Posterior cingulate gyrus (tissue), 11 donors: ENCODE data around the gene DCAF17.
A peak's percentile ranks its signal among the peaks of the same experiment; 100 is the strongest.

ENCODE experiments used
- DNase-seq, 10 donors: peaks; one replicate each; pipeline versions ENCODE4 v3.0.0 to v3.0.0-alpha.2; 2020 to 2021; ENCODE audit warnings: mixed read lengths in 3 of 10
- intact Hi-C: fragments of 100-400 bp; cut with DNase I; formaldehyde crosslinking; loops from one replicate; pipeline ENCODE4 v1.15.1; 2023

DCAF17 gene

DNA sequence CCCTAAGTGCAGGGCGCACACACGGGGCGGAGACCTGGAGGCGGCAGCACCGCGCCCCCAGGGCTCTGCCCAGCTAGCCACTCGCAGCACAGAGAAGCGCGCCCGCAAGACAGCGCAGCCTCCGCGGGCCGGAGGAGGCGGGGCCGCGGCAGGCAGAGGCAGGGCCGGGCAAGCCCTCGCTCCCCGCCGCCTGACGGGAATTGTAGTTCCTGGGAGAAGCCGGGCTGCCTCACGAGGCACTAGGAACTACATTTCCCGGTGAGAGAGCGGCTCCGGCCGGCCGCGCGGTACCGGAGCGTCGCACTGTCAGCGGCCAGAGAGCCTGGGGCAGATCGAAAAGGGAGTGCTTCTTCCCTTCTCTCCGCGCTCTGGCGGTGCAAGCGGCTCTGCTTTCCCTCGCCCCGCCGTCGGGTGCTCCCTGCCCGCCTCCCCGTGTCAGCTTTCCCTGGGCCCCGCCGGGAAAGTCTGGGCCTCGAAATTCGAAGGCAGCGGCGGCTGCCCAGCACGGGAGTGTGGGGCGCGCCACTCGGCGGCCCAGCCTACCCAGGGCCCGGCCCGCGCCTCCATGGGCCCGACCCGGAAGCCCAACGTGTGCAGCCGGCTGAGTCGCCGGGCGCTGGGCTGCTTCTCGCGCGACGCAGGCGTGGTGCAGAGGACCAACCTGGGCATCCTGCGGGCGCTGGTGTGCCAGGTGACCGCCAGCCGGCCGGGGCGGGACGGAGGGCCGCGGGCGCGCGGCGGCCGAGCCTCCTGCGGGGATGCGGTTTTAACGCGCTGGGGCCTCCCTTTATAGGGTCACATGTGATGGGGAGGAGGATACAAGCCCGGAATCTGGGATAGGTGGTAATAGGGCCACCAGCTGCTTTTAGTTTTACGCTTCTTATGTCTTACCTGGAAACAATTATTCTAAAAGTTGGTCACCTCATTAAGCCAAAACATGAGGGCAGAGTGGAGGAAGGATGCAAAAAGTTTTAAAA is at the start of gene DCAF17:
DCAF17 (plus strand) TSS at position 214 of the 977 bp plus-strand sequence; CDS start at position 566, 352 bp downstream.
- intact Hi-C loops = loop anchor here (1.0 to 5.0 kb wide), 3 partner anchors 89 to 462 kb away; partner anchors contain the start of gene TLK1
- DNase-seq = peak; percentile 93 to 99 (median 96)

- intact Hi-C loops = no loop called here
Observed at GRCh38 chr2:171386627-171387026, 47.4 kb upstream of the DCAF17 start.

DNA sequence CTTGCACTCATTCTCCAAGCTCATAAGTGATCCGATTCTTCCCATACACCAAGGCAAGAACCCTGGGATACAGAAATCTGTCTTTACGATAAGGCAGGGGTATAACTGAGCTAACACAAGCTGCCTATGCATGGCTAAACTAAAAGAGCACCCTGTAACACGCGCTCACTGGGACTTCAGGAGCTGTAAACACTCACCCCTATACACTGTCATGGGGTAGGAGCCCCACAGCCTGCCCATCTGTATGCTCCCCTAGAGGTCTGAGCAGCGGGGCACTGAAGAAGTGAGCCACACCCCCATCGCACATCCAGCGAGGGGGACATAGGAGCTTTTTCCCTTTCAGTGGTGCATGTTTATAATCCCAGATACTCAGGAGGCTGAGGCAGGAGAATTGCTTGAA is 47.0 kb upstream of the DCAF17 start:
- intact Hi-C loops = no loop called here
- no peak for DNase-seq

More at GRCh38 chr2:171386627-171387026, 47.4 kb upstream of the DCAF17 start:
- DNase-seq = no peak

GRCh38 chr2:171389325-171389724 is 44.7 kb upstream of the DCAF17 start:
- no peak for DNase-seq
- intact Hi-C loops = no loop called here

GRCh38 chr2:171389780-171390179 is 44.2 kb upstream of the DCAF17 start:
- intact Hi-C loops = no loop called here
- DNase-seq = no peak

DNA sequence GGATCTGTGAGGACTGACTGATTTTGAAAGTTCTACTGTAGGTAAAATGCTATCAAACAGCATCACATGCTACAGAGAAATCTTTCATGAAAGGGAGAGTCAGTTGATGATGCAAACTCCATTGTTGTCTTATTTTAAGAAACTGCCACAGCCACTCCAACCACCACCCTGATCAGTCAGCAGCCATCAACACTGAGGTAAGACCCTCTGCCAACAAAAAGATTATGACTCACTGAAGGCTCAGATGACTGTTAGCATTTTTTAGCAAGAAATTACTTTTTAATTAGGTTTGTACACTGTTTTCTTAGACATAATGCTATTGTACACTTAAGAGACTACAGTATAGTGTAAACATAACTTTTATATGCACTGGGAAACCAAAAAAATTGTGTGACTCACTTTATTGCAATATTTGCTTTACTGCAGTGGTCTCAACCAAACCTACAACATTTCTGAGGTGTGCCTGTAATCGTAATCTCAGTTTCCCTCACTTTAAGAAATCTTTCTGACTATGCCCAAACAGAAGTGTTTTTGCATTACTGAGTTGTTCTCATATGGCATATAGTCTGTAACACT is 43.0 kb upstream of the DCAF17 start:
- DNase-seq = no peak
- intact Hi-C loops = no loop called here

- intact Hi-C loops = no loop called here
Observed at GRCh38 chr2:171391532-171391931, 42.5 kb upstream of the DCAF17 start.

DNA sequence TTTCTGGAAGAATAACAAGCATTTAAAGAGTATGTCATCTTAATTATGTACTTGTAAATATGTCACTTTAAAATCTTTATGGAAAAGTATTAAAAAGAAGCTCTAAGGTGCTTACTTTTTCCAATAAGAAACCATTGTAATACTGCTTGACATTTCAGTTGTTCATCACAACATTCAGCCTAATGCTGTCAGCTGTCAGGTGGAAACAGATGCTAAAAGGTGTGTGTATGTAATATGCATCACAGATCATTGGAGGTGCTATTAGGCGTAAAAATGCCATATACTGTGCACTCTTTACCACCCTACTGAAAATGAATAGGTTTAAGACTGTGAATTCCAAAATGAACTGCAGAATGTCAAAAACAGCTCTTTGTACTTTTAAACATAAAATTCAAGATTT is 40.5 kb upstream of the DCAF17 start:
- DNase-seq = no peak
- intact Hi-C loops = no loop called here

More at GRCh38 chr2:171391532-171391931, 42.5 kb upstream of the DCAF17 start:
- DNase-seq = no peak

DNA sequence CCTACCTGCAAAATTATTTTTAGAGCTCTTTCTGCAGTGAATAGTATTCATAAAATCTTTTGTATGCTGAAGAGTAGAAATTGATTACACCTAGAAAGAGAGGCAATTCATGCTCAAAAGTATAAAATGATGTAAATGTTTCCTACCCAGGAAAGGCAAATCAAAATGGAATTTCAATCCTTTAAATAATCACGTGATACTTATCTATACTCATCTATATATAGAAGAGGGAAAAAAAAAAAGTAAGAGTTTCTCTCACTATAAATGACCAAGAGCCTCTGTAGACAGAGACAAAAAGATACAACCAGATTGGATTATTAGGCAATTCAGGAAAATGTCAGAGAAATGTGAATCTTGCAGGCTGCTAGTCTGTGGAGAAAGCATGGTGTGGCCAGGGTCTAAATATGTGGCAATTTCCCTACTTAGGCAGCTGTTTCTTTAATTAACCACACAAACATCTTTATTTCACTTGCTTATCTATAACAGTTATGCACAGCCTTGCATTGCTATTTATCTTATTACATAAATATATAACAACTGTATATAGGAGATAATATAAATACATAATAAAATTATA is 39.8 kb upstream of the DCAF17 start:
- DNase-seq = no peak
- intact Hi-C loops = no loop called here

GRCh38 chr2:171399292-171399691 is 34.7 kb upstream of the DCAF17 start:
- DNase-seq = no peak
- intact Hi-C loops = no loop called here

DNA sequence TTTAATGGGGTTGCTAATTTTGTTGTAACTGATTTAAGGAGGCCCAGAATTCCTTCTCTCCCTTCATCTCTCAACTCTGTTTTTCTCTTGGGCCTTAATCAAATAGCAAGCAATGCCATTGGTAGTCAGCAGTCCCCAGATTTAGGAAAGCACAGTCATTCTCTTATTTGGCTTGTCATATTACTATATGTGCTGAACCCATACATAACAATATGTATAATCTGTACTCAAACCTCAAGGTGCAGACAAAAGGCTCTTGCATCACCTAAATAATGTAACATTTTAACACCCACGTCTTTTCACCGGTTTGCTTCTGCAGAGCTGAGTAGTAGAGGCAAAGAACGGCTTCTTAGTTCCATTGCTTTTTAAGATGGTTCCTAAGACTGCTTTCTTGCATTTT is 33.6 kb upstream of the DCAF17 start:
- DNase-seq = no peak
- intact Hi-C loops = no loop called here

- intact Hi-C loops = no loop called here
- DNase-seq = no peak
Observed at GRCh38 chr2:171401947-171402346, 32.1 kb upstream of the DCAF17 start.

DNA sequence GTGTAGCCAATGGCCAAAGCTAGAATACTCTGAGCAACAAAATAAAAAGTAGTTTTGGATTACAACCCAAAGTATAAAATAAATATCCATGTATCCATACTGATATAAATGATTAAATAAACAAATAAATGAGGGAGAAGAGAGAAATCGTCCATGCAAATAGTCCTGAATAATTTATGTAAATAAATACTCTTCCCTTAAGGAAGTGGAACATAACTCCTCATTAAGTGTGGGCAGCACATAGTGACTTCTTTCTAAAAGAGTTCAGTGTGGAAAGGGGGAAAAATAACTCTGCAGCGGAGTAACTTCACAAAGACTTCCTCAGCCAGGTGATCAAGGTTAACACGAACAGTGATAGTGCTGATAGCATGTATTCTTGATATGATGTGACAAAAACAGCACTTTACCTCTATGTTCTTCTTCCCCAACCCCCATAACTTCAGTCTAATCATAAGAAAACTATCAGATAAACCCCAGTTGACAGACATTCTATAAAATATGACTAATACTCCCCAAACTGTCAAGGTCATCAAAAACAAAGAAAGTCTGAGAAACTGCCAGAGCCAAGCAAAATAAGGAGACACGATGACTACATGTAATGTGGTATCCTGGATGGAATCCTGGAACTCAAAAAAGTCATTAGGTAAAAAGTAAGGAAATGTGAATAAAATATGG is 31.0 kb upstream of the DCAF17 start:
- DNase-seq = no peak
- intact Hi-C loops = no loop called here

DNA sequence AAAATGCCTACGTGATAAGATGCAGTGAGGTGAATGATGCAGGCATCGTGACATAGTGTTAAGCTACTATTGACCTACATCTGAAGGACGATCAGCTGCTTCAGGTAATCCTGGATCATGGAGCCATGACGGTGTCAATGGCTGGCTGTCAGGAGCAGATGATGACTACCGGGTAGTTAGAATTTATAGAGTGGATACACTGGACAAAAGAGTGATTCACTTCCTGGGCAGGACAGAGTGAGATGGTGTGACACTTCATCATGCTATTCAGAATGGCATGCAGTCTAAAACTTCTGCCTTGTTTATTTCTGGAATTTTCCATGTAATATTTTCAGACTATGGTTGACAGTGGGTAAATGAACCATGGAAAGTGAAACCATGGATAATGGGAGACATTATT is 29.8 kb upstream of the DCAF17 start:
- intact Hi-C loops = no loop called here
- no peak for DNase-seq

GRCh38 chr2:171404719-171405118 is 29.3 kb upstream of the DCAF17 start:
- no peak for DNase-seq
- intact Hi-C loops = no loop called here

DNA sequence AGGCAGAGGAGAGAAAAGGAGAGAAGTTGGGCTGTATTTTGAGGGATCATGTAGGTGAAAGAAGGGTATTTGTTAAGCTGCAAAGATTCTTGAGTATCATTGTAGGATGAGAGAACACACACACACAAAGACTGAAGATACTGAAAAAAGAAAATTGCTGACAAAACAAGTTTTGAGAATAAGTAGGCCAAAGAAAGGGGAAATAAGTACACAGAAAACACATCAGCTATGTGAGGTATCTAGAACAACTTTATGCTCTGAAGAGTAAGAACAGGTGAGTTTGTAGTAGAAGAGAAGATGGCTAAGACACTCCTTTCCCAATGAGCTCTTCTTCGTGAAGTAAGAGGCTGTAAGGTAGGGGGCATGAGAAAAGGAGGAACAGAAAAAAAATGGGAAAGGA is 28.5 kb upstream of the DCAF17 start:
- no peak for DNase-seq

DNA sequence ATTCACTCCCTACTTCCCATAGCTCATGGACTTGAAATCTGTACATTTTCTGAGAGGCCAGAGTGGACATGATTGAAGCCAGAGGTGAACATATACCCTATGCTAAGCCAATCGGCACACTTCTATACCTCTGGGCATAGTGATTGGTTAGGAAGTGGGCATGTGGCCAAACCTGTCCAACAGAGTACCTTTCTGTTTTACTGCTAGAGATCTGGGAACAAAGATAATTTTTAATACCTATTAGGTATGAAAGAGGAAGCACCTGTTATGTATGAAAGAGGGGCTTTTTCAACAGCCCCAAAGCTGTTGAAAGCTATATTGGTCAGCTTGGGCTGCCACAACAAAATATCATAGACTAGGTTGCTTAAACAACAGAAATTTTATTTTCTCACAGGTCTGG is 28.0 kb upstream of the DCAF17 start:
- no peak for DNase-seq
- intact Hi-C loops = no loop called here

More for the DNA sequence above, 28.5 kb upstream of the DCAF17 start:
- intact Hi-C loops = no loop called here

DNA sequence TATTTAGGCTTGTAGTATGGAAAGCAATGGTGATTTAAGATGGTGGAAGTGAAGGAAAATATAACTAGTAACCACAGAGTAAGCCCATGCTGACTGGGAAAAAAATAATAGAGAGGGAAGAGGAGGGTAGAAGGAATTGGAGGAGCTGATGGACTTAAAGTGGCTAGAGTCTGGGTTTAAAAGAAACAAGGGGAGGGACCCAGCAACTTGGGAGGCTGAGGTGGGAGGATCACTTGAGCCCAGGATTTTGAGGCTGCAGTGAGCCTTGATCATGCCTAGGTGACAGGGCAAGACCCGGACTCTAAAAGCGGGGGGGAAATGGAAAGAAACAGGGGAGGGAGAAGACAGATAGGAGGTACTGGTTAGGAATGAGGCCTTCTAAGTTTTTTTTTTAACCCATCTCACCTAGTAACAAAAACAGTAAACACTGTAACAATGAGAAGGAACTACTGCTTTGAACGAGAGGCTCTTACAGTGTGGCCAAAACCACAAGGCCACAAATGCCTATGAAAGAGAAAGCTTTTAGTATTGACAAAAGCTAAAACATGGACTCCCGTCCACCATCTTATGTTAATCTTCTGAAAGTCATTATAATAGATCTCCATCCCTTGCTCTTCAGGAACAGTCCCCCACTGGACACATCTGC is 26.9 kb upstream of the DCAF17 start:
- intact Hi-C loops = no loop called here
- DNase-seq = no peak

GRCh38 chr2:171407676-171408044 is 26.4 kb upstream of the DCAF17 start:
- DNase-seq = no peak
- intact Hi-C loops = no loop called here

DNA sequence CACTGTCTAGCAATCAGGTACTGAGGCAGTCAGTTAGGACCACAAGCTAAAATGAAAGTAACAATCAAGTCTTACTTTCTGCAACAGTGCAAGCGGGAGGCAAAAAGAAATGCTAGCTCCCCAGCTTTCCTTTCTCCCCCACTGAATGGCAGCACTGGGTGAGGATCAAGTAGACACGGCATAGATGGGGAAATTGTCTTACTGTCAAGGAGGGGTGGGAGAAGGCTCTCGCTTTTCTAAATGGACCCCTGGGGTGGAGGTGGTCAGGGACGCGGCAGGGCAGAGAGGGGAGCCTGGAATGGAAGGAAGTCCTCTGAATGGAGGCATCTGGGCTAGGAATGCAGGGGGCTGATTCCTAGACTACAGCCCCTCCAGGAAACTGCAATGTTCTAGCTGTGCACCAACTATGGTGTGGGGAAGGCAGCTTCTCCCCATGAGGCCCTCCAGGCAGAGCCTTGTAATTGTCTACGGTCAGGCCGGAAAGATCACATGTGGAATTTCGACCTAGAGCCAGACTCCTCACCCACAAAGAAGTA is 24.5 kb upstream of the DCAF17 start:
- no peak for DNase-seq
- intact Hi-C loops = no loop called here
